RPMI7951 (cell line): ENCODE results near the gene GCM1. TPM values are rescaled to one million over a fixed set of nuclear protein-coding genes. Genes with fewer than 3 reads are reported as not detected.

Source experiments
- DNase-seq: peaks from one replicate; pipeline ENCODE4 v3.0.0-alpha.2; 2012; ENCODE audit warnings: low read depth
- total RNA-seq: library from RNA; depleted of rRNA; stranded (reverse); fragments of >200 nt; shearing (Covaris generic); gene quantifications from 2 replicates; pipeline ENCODE4 v1.2.3, GENCODE V29; 2014

GCM1 gene
- total RNA-seq, 1 experiment from 2014 or later, result not detected

GRCh38 chr6:53151676-53152075 is 3.0 kb upstream of the GCM1 start:
- peak; percentile 8 for DNase-seq

- DNase-seq, result no peak
Observed at GRCh38 chr6:53144802-53145201, 3.8 kb downstream of the GCM1 start.

GRCh38 chr6:53143710-53144109 is 4.9 kb downstream of the GCM1 start:
- no peak for DNase-seq

GRCh38 chr6:53142810-53143209 is 5.8 kb downstream of the GCM1 start:
- no peak for DNase-seq

GRCh38 chr6:53139841-53140413 is 8.7 kb downstream of the GCM1 start:
- DNase-seq, result no peak

- DNase-seq, result no peak
Observed at GRCh38 chr6:53136000-53136609, 12.5 kb downstream of the GCM1 start.

GRCh38 chr6:53134601-53135235 is 13.9 kb downstream of the GCM1 start:
- no peak for DNase-seq

GRCh38 chr6:53133961-53134360 is 14.7 kb downstream of the GCM1 start:
- no peak for DNase-seq

- DNase-seq, result no peak
Observed at GRCh38 chr6:53130569-53131290, 17.9 kb downstream of the GCM1 start.

- DNase-seq, result no peak
Observed at GRCh38 chr6:53128842-53129241, 19.8 kb downstream of the GCM1 start.

- no peak for DNase-seq
Observed at GRCh38 chr6:53125276-53125675, 23.4 kb downstream of the GCM1 start.

GRCh38 chr6:53124131-53124800 is 24.4 kb downstream of the GCM1 start:
- no peak for DNase-seq

- DNase-seq, result peak; percentile 69
Observed at GRCh38 chr6:53119772-53120409, 28.8 kb downstream of the GCM1 start.

- DNase-seq, result peak; percentile 50
Observed at GRCh38 chr6:53119349-53119748, 29.3 kb downstream of the GCM1 start.

GRCh38 chr6:53115741-53116140 is 32.9 kb downstream of the GCM1 start:
- DNase-seq, result no peak

- DNase-seq, result no peak
Observed at GRCh38 chr6:53115113-53115512, 33.5 kb downstream of the GCM1 start.

- DNase-seq, result no peak
Observed at GRCh38 chr6:53113742-53114141, 34.9 kb downstream of the GCM1 start.

GRCh38 chr6:53112871-53113270 is 35.8 kb downstream of the GCM1 start:
- no peak for DNase-seq

GRCh38 chr6:53112404-53112803 is 36.2 kb downstream of the GCM1 start:
- no peak for DNase-seq

GRCh38 chr6:53111865-53112264 is 36.8 kb downstream of the GCM1 start:
- no peak for DNase-seq

- DNase-seq, result no peak
Observed at GRCh38 chr6:53109612-53110011, 39.0 kb downstream of the GCM1 start.

- DNase-seq, result peak; percentile 64
Observed at GRCh38 chr6:53107091-53107490, 41.5 kb downstream of the GCM1 start.
